Astrocyte of the spinal cord (primary cell): ENCODE results near the gene BCL11A.

Experiments
- DNase-seq: peaks from one replicate; pipeline ENCODE4 v3.0.0; 2011; ENCODE audit warnings: low read depth, low spot score
- H3K4me3 ChIP-seq: 2 replicates; pipeline ENCODE4 v1.5.1; 2011; ENCODE audit warnings: low read depth, mild to moderate bottlenecking, low read length, moderate library complexity
- CTCF ChIP-seq: IDR thresholded peaks from 2 replicates; pipeline ENCODE4 v1.5.1; 2012; ENCODE audit warnings: low read depth, mild to moderate bottlenecking, low read length, inconsistent platforms
- in situ Hi-C: cut with HindIII; loops from 2 replicates; pipeline ENCODE4 v1.10.0; 2017; ENCODE audit warnings: low sequenced_read_pairs

The BCL11A gene

GRCh38 chr2:60519231-60519863 is 34.1 kb downstream of the BCL11A start:
- in situ Hi-C loops, result no loop called here
- DNase-seq, result peak; percentile 55

GRCh38 chr2:60518567-60518966 is 34.9 kb downstream of the BCL11A start:
- in situ Hi-C loops, result no loop called here
- H3K4me3 ChIP-seq, result no peak overlapping the region
- no peak for TF ChIP-seq CTCF
- DNase-seq, result no peak

More at GRCh38 chr2:60519231-60519863, 34.1 kb downstream of the BCL11A start:
- TF ChIP-seq CTCF, result no peak
- no peak overlapping the region for H3K4me3 ChIP-seq

GRCh38 chr2:60517446-60517845 is 36.0 kb downstream of the BCL11A start:
- no peak for DNase-seq
- no peak for TF ChIP-seq CTCF
- H3K4me3 ChIP-seq, result no peak overlapping the region
- in situ Hi-C loops, result no loop called here

GRCh38 chr2:60516826-60517225 is 36.6 kb downstream of the BCL11A start:
- no peak overlapping the region for H3K4me3 ChIP-seq
- no peak for DNase-seq
- in situ Hi-C loops, result no loop called here
- no peak for TF ChIP-seq CTCF

- DNase-seq, result peak; percentile 95
- TF ChIP-seq CTCF, result no peak
- H3K4me3 ChIP-seq, result peak overlapping the region; percentile 21
- in situ Hi-C loops, result no loop called here
Measured at GRCh38 chr2:60516383-60516811, 37.1 kb downstream of the BCL11A start.

- no peak overlapping the region for H3K4me3 ChIP-seq
- peak; percentile 41 for TF ChIP-seq CTCF
- in situ Hi-C loops, result no loop called here
- peak; percentile 92 for DNase-seq
Measured at GRCh38 chr2:60515721-60516226, 37.7 kb downstream of the BCL11A start.
